Measurements from ENCODE around the gene ADI1.
"Not testable (repeated sequence)": the region's sequence is repeated elsewhere in the genome, so short reads cannot be mapped to it uniquely, and the experiment has no call there.

ADI1 gene

GRCh38 chr2:3492951-3493614, 26.2 kb downstream of the ADI1 start:
- no peak for DNase-seq

DNA sequence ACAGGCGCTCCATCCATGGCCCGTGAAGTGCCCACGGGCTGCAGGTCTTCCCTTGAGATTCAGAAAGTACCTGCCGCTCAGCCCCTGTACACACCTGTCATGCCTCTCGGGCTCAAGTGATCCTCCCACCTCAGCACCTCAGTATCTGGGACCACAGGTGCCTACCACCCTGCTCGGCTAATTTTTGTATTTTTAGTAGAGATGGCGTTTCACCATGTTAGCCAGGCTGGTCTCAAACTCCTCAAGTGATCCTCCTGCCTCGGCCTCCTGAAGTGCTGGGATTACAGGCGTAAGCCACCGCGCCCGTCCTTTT, 26.9 kb downstream of the ADI1 start:
- DNase-seq = not testable (repeated sequence)

DNA sequence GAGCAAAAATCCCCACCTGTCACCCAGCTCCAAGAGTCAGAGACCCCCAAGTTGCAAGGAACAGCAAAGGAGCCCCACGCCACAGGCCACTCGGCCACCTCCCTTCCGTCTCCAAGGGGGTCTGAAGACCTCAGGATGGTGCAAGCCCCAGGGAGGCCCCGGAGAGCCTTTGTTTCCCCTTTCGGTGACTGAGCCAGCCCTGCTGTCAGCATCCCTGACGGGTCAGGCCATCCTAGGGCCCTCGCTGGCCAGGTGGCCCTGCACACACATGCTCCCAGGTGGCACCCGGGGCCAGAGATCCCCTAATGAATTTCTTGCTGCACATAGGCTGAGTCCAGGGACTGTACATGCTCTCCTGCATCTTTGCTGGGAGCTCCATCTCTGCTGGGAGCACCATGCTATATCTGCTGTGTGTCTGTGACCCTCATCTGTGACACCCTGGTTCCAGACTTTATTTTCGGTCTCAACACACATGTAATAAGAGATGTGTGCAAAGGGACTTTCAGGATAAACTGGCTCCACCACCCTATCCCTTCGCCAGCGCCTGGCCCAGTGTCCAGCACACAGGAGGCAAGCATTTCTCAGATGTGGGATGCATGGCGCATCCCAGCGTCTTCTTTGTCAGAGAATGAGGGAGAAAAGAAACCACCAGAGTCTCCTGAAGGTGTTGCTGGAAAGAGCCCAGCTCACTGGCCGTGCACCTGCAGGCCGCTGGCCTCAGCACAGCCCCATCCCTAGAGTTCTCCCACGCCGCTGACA, 27.4 kb downstream of the ADI1 start:
- no peak for DNase-seq

DNA sequence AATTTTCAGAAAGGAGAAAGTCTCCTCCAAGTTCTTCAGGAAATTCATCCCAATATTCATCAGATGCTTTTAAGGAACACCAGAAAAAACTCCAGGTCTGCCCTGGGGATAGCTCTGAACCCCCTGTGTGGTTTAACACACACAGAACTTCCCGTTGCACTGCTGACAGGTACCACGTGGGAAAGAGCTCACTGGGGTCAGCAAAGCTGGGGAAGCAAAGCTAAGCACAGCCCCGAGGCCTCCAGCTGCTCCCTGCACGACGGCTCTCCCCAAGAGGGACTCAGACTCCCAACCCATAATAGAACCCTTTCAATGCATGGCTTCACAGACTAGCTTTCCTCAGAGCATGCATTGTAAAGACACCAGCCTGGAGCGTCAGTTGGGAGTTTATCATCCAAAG, 28.0 kb downstream of the ADI1 start:
- DNase-seq = no peak

GRCh38 chr2:3490191-3491170, 28.9 kb downstream of the ADI1 start:
- DNase-seq = no peak

- no peak for DNase-seq
Observed at GRCh38 chr2:3489764-3490115, 29.6 kb downstream of the ADI1 start.

GRCh38 chr2:3488855-3489763, 30.2 kb downstream of the ADI1 start:
- no peak for DNase-seq

- DNase-seq = no peak
Observed at GRCh38 chr2:3488061-3488531, 31.2 kb downstream of the ADI1 start.

- DNase-seq = no peak
Observed at GRCh38 chr2:3487432-3487831, 31.9 kb downstream of the ADI1 start.

DNA sequence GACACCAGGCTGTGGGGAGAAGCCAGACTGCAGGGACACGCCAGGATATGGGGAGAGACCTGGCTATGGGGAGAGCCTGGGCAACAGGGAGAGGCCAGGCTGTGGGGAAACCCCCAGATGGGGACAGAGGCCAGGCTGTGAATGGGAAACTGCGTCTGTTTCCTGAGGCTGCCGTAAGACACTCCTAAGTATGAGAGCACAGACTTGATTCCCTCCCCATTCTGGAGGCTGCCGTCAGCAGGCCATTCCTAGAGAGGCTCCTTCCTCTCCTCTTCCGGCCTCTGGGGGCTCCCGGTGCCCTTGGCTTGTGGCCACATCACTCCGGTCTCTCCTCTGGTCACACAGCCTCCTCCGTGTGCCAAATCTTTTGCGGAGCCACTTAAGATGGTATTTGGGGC, 32.3 kb downstream of the ADI1 start:
- DNase-seq = no peak

DNA sequence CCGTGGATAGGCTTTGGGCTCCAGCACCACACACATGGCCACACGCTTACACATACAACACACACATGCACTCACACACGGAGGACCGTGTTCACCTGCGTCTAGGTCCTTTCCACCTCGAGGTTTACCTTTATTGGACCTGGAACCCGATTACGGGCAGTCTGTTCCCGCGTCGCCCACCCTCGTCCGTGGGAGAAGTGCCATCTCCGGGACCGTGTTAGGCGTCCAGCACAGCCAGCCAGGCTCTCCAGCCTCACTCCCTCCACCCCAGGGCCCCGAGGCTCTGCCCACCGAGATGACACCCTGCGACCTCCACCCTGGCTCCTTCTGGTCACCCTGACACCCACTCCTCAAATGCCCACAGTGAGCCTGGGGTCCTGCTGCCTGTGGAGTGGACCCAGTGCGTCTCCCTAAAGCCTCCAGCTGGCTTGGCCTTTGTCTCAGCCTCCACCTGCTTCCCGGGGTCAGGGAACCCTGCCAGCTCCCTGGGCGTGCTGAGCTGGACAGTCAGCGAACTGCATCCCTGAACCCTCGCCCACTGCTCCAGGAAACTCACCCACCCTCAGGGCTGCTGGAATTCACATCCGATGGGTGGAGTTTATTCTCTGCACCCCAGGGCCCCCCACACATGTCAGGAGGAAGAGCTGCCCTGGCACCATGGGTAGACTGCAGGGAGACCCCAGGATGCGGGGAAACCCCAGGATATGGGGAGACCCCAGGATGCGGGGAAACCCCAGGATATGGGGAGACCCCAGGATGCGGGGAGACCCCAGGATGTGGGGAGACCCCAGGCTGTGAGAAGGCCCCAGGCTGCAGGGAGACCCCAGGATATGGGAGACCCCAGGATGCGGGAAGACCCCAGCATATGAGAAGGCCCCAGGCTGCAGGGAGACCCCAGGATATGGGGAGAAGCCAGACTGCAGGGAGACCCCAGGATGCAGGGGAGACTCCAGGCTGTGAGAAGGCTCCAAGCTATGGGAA, 33.0 kb downstream of the ADI1 start:
- DNase-seq = no peak

DNA sequence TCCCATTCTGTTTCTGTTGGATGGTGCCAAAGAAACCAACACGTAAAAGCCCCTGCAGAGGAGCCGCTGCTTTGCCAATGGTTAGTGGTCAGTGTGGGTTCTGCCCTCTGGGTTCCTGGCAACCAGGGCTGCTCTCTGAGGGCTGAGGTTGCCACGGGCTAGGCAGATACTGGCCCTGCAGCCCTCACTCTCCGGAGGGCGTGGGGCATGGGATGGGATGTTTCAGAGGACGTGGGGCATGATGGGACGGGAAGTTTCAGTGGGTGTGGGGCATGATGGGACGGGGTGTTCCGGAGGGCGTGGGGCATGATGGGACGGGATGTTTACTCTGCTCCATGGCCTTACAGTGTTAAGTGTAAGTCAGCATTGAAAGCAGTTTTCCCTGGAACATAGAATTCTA, 34.2 kb downstream of the ADI1 start:
- no peak for DNase-seq

- no peak for DNase-seq
Observed at GRCh38 chr2:3483986-3484960, 35.1 kb downstream of the ADI1 start.

- no peak for DNase-seq
Observed at GRCh38 chr2:3483227-3483985, 35.9 kb downstream of the ADI1 start.

- no peak for DNase-seq
Observed at GRCh38 chr2:3482363-3482821, 36.9 kb downstream of the ADI1 start.

GRCh38 chr2:3481736-3482362, 37.5 kb downstream of the ADI1 start:
- no peak for DNase-seq

DNA sequence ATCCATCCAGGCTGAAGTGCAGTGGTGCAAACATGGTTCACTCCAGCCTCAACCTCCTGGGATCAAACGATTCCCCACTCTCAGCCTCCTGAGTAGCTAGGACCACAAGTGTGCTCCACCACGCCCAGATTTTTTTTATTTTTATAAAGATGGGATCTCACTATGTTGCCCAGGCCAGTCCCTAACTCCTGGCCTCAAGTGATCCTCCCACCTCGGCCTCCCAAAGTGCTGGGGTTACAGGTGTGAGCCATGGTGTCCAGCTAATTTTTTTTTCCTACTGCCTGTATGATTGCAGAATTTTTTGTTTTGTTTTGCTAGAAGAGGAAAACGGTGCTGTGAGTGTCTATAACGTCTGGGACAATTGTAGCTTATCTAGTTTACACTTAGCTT, 38.3 kb downstream of the ADI1 start:
- DNase-seq = no peak

- DNase-seq = no peak
Observed at GRCh38 chr2:3480352-3481010, 38.9 kb downstream of the ADI1 start.

Measured in stimulated activated CD4-positive, alpha-beta T cell treated with anti-CD3 and anti-CD28 coated beads, Interleukin-2, amount 100 ng/mL, for 48 hours (primary cell).